GM12873 (cell line): ENCODE data around the gene TMPRSS4.

Source experiments
- TF ChIP-seq, protein P1 (sequence below): IDR thresholded peaks from 2 replicates; pipeline ENCODE4 v1.5.1; 2012; ENCODE audit warnings: low read depth, mild to moderate bottlenecking, moderate library complexity, low read length, control low read depth; ENCODE audit not compliant: insufficient read depth; ENCODE audit errors: missing control alignments

The TMPRSS4 gene

GRCh38 chr11:118076754-118077281, at the start of gene TMPRSS4:
Gene TMPRSS4 (plus strand): TSS chr11:118077078. CDS start chr11:118077303, 225 bp downstream.
- TF ChIP-seq, protein P1, sequence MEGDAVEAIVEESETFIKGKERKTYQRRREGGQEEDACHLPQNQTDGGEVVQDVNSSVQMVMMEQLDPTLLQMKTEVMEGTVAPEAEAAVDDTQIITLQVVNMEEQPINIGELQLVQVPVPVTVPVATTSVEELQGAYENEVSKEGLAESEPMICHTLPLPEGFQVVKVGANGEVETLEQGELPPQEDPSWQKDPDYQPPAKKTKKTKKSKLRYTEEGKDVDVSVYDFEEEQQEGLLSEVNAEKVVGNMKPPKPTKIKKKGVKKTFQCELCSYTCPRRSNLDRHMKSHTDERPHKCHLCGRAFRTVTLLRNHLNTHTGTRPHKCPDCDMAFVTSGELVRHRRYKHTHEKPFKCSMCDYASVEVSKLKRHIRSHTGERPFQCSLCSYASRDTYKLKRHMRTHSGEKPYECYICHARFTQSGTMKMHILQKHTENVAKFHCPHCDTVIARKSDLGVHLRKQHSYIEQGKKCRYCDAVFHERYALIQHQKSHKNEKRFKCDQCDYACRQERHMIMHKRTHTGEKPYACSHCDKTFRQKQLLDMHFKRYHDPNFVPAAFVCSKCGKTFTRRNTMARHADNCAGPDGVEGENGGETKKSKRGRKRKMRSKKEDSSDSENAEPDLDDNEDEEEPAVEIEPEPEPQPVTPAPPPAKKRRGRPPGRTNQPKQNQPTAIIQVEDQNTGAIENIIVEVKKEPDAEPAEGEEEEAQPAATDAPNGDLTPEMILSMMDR = no peak

DNA sequence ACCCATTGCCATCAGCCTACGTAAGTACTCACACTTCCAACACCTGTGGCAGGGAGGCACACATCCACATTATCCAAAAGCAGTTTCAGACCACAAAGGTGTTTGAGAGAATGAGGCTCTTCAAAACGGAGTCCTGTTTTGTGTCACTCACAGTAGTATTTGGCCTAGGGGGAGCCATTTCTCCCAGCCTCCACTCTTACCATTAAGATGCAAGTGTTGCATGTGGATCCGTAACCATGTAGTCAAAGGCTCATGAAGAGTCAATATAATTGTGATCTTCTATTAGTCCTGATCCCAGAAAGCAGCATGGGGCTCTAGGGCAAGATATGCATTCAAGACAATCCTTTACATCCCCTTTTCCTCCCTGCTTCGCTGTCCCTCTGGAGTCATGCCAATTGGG, 49.2 kb upstream of the TMPRSS4 start:
- TF ChIP-seq, protein P1 = no peak

GRCh38 chr11:118028626-118029025, 48.3 kb upstream of the TMPRSS4 start:
- TF ChIP-seq, protein P1 = no peak

DNA sequence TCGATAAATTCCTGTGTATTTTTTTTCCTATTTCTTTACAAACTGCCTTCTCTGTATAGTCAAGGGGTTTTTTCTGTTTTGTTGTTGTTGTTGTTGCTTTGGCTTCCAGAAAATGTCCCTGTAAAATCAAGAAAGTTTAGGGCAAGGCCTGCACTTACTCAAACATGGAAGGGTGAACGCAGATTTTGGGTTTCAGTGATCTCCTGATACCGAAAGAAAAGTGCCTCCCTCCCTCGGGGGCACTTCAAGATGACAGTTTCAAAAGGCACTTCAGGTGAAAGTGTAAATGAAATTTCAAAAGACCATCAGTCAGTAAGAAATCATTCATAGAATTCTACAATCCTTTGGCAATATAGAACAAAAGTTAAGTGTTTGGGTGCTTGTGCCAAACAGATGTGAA, 43.4 kb upstream of the TMPRSS4 start:
- TF ChIP-seq, protein P1 = no peak

- TF ChIP-seq, protein P1 = no peak
Observed at GRCh38 chr11:118042141-118042540, 34.7 kb upstream of the TMPRSS4 start.

GRCh38 chr11:118042796-118043195, 34.1 kb upstream of the TMPRSS4 start:
- TF ChIP-seq, protein P1 = no peak

DNA sequence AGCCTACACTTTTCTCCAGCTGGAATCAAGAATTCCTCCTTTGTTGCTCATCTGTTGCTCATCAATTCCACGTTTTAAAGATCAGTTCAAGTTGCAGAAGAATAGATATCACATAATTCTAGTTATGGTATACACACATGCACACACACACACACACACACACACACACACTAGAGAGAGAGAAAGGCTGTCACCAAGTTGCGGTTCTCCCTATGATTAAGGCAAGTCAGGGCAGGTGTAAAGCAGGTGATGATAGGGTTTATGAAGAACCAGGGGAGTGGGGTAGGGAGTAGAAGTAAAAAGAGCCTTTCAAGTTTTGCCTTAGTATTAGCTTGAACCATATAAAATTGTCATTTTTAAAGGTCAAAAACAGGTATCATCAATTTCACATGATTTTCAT, 31.7 kb upstream of the TMPRSS4 start:
- TF ChIP-seq, protein P1 = no peak
